Measurements from ENCODE around the gene TULP1. TPM values are rescaled to one million over a fixed set of nuclear protein-coding genes. Genes with fewer than 3 reads are reported as not detected.
A peak's percentile ranks its signal among the peaks of the same experiment; 100 is the strongest.

The TULP1 gene
- total and polyA plus RNA-seq, 5 donors, result 0.29 to 0.54 (median 0.34) TPM; not detected in 2

- intact Hi-C loops (cut with DNase I), result no loop called here
- DNase-seq (no peak), ATAC-seq (no peak)
- no peaks in the 10 kb centered on the region for H3K27me3 ChIP-seq (ENCODE audit: control insufficient read depth, insufficient read depth)
- no peaks in the 10 kb centered on the region for H3K9me3 ChIP-seq (ENCODE audit: control insufficient read depth, low read length)
- WGBS, result 64% methylated on average over 3 of the region's 3 CpGs
- H3K27ac ChIP-seq (ENCODE audit: low read length), result no peak overlapping the region
- H3K4me1 ChIP-seq (ENCODE audit: control insufficient read depth, insufficient read depth, low read length), result peaks cover 4% of the 10 kb centered on the region
- H3K4me3 ChIP-seq (ENCODE audit: low read length), result no peak overlapping the region
Measured at GRCh38 chr6:35470663-35471120, 42.0 kb downstream of the TULP1 start.

GRCh38 chr6:35469751-35470662, 42.7 kb downstream of the TULP1 start:
- no peak for DNase-seq
- 52% methylated on average over 18 of the region's 18 CpGs for WGBS
- Histone ChIP-seq H3K27ac (ENCODE audit: low read length) (peak overlapping the region; percentile 20), H3K4me3 (ENCODE audit: low read length) (peak overlapping the region; percentile 48), H3K4me1 (ENCODE audit: control insufficient read depth, insufficient read depth, low read length) (peaks cover 4% of the 10 kb centered on the region), H3K9me3 (ENCODE audit: control insufficient read depth, low read length) (no peaks in the 10 kb centered on the region), H3K27me3 (ENCODE audit: control insufficient read depth, insufficient read depth) (no peaks in the 10 kb centered on the region)
- intact Hi-C loops (cut with DNase I), result no loop called here
- no peak for ATAC-seq

- Histone ChIP-seq H3K4me1 (ENCODE audit: control insufficient read depth, insufficient read depth, low read length) (peaks cover 4% of the 10 kb centered on the region), H3K27ac (ENCODE audit: low read length) (peak overlapping the region; percentile 82), H3K9me3 (ENCODE audit: control insufficient read depth, low read length) (no peaks in the 10 kb centered on the region), H3K27me3 (ENCODE audit: control insufficient read depth, insufficient read depth) (no peaks in the 10 kb centered on the region), H3K4me3 (ENCODE audit: low read length) (peak overlapping the region; percentile 48)
- WGBS, result 4% methylated on average over 37 of the region's 37 CpGs
- DNase-seq, result peak in 2 of 3 donors; percentile 58 to 74
- intact Hi-C loops (cut with DNase I), result no loop called here
- peak; percentile 30 to 43 for ATAC-seq
Measured at GRCh38 chr6:35468980-35469750, 43.5 kb downstream of the TULP1 start.

- no peaks in the 10 kb centered on the region for H3K9me3 ChIP-seq (ENCODE audit: control insufficient read depth, low read length)
- H3K4me3 ChIP-seq (ENCODE audit: low read length), result peak within 1 kb of the TSS; percentile 48
- peak; percentile 95 to 97 (median 96) for DNase-seq
- intact Hi-C loops (cut with DNase I), result no loop called here
- no peaks in the 10 kb centered on the region for H3K27me3 ChIP-seq (ENCODE audit: control insufficient read depth, insufficient read depth)
- H3K27ac ChIP-seq (ENCODE audit: low read length), result peak within 1 kb of the TSS; percentile 82
- WGBS, result under 1% methylated on average over 86 of the region's 86 CpGs
- peaks cover 4% of the 10 kb centered on the region for H3K4me1 ChIP-seq (ENCODE audit: control insufficient read depth, insufficient read depth, low read length)
- ATAC-seq, result peak; percentile 90 to 91
Measured at GRCh38 chr6:35468181-35468979, 44.3 kb downstream of the TULP1 start, which contains the start of gene RPL10A. Gene RPL10A, plus strand, starts transcription at chr6:35468401. Its CDS starts 34 bp downstream, at chr6:35468435.

- Histone ChIP-seq H3K4me1 (ENCODE audit: control insufficient read depth, insufficient read depth, low read length) (peaks cover 4% of the 10 kb centered on the region), H3K27ac (ENCODE audit: low read length) (no peak overlapping the region), H3K4me3 (ENCODE audit: low read length) (no peak overlapping the region), H3K27me3 (ENCODE audit: control insufficient read depth, insufficient read depth) (no peaks in the 10 kb centered on the region), H3K9me3 (ENCODE audit: control insufficient read depth, low read length) (no peaks in the 10 kb centered on the region)
- WGBS, result 94% methylated on average over 1 of the region's 1 CpG
- intact Hi-C loops (cut with DNase I), result no loop called here
- DNase-seq (no peak), ATAC-seq (no peak)
Measured at GRCh38 chr6:35465646-35466045, 47.0 kb downstream of the TULP1 start.

GRCh38 chr6:35463292-35463691, 49.4 kb downstream of the TULP1 start:
- no peak overlapping the region for H3K4me3 ChIP-seq (ENCODE audit: low read length)
- no peaks in the 10 kb centered on the region for H3K27me3 ChIP-seq (ENCODE audit: control insufficient read depth, insufficient read depth)
- H3K9me3 ChIP-seq (ENCODE audit: control insufficient read depth, low read length), result no peaks in the 10 kb centered on the region
- DNase-seq (no peak), ATAC-seq (no peak)
- no peaks in the 10 kb centered on the region for H3K4me1 ChIP-seq (ENCODE audit: control insufficient read depth, insufficient read depth, low read length)
- WGBS, result 90% methylated on average over 4 of the region's 4 CpGs
- intact Hi-C loops (cut with DNase I), result no loop called here
- no peak overlapping the region for H3K27ac ChIP-seq (ENCODE audit: low read length)

GRCh38 chr6:35461270-35461669, 51.4 kb downstream of the TULP1 start:
- Histone ChIP-seq H3K27ac (ENCODE audit: low read length) (no peak overlapping the region), H3K4me1 (ENCODE audit: control insufficient read depth, insufficient read depth, low read length) (no peaks in the 10 kb centered on the region), H3K4me3 (ENCODE audit: low read length) (no peak overlapping the region), H3K9me3 (ENCODE audit: control insufficient read depth, low read length) (no peaks in the 10 kb centered on the region), H3K27me3 (ENCODE audit: control insufficient read depth, insufficient read depth) (no peaks in the 10 kb centered on the region)
- no peak for ATAC-seq
- intact Hi-C loops (cut with DNase I), result no loop called here
- 99% methylated on average over 3 of the region's 3 CpGs for WGBS
- DNase-seq, result no peak

- WGBS, result 80% methylated on average over 4 of the region's 4 CpGs
- Histone ChIP-seq H3K27me3 (ENCODE audit: control insufficient read depth, insufficient read depth) (no peaks in the 10 kb centered on the region), H3K4me3 (ENCODE audit: low read length) (no peak overlapping the region), H3K4me1 (ENCODE audit: control insufficient read depth, insufficient read depth, low read length) (no peaks in the 10 kb centered on the region), H3K27ac (ENCODE audit: low read length) (no peak overlapping the region), H3K9me3 (ENCODE audit: control insufficient read depth, low read length) (no peaks in the 10 kb centered on the region)
- ATAC-seq, result no peak
- intact Hi-C loops (cut with DNase I), result no loop called here
- no peak for DNase-seq
Measured at GRCh38 chr6:35457907-35458306, 54.8 kb downstream of the TULP1 start.

GRCh38 chr6:35454391-35455110, 58.1 kb downstream of the TULP1 start:
- intact Hi-C loops (cut with DNase I), result loop anchor here in 2 of 4 donors (5.0 kb wide), 2 partner anchors 112 to 157 kb away; partner anchors contain the start of genes DEF6 (in 1 of the 2) and PPARD (in 1 of the 2)
- 72% methylated on average over 9 of the region's 9 CpGs for WGBS
- no peak for DNase-seq
- Histone ChIP-seq H3K4me1 (ENCODE audit: control insufficient read depth, insufficient read depth, low read length) (no peaks in the 10 kb centered on the region), H3K4me3 (ENCODE audit: low read length) (no peak overlapping the region), H3K27me3 (ENCODE audit: control insufficient read depth, insufficient read depth) (no peaks in the 10 kb centered on the region), H3K9me3 (ENCODE audit: control insufficient read depth, low read length) (no peaks in the 10 kb centered on the region), H3K27ac (ENCODE audit: low read length) (no peak overlapping the region)
- no peak for ATAC-seq

- H3K27ac ChIP-seq (ENCODE audit: low read length), result no peak overlapping the region
- intact Hi-C loops (cut with DNase I), result loop anchor here in 2 of 4 donors (5.0 kb wide), 2 partner anchors 111 to 156 kb away; partner anchors contain the start of genes DEF6 (in 1 of the 2) and PPARD (in 1 of the 2)
- DNase-seq, result no peak
- no peak for ATAC-seq
- H3K4me3 ChIP-seq (ENCODE audit: low read length), result peak overlapping the region; percentile 38
- WGBS, result 14% methylated on average over 3 of the region's 3 CpGs
- no peaks in the 10 kb centered on the region for H3K9me3 ChIP-seq (ENCODE audit: control insufficient read depth, low read length)
- no peaks in the 10 kb centered on the region for H3K4me1 ChIP-seq (ENCODE audit: control insufficient read depth, insufficient read depth, low read length)
- H3K27me3 ChIP-seq (ENCODE audit: control insufficient read depth, insufficient read depth), result no peaks in the 10 kb centered on the region
Measured at GRCh38 chr6:35453236-35453635, 59.5 kb downstream of the TULP1 start.
